Endothelial cell of umbilical vein (primary cell): ENCODE data around the gene INMT. TPM values are rescaled to one million over a fixed set of nuclear protein-coding genes. Genes with fewer than 3 reads are reported as not detected.

Experiments
- BruUV-seq: library from RNA; stranded (reverse); fragments of 400-500 nt; replicated peaks from 2 replicates; lab custom pipeline; 2021; lab: Mats Ljungman, UMichigan
- CTCF ChIA-PET: fragments of 300-600, 350-600 bp; sonication (Branson Sonifier 250); formaldehyde crosslinking; loops from one replicate; lab custom pipeline; 2021; ENCODE audit warnings: antibody characterized with exemption, inconsistent platforms; lab: Charles Lee
- POLR2A ChIA-PET: fragments of 300-600, 350-600 bp; sonication (Branson Sonifier 250); formaldehyde crosslinking; loops from one replicate; lab custom pipeline; 2021; ENCODE audit warnings: antibody characterized with exemption, inconsistent platforms; lab: Charles Lee
- DNase-seq: peaks from one replicate; pipeline ENCODE4 v3.0.0-alpha.2; 2011; ENCODE audit warnings: low read depth, low spot score
- FAIRE-seq: peaks from 2 replicates; lab custom pipeline; 2011; peaks lifted over from hg19 to GRCh38; lab: Jason Lieb, UNC
- H2AFZ ChIP-seq: 2 replicates; pipeline ENCODE4 v1.6.0; 2012; ENCODE audit warnings: low read depth, low read length, control low read depth, inconsistent platforms
- H3K27ac ChIP-seq: 2 replicates; pipeline ENCODE4 v1.5.1; 2011; ENCODE audit warnings: low read depth, mild to moderate bottlenecking, control low read depth, low read length, moderate library complexity; ENCODE audit not compliant: insufficient read depth
- H3K27me3 ChIP-seq, 2 experiments: 2 replicates each; pipeline versions ENCODE4 v1.6.0 to v1.6.1; 2011; ENCODE audit warnings: low read length in 2 of 2, mixed read lengths in 1 of 2; ENCODE audit not compliant: control insufficient read depth in 2 of 2, insufficient read depth in 2 of 2
- H3K36me3 ChIP-seq, 2 experiments: 2 replicates in 1 of 2; 3 replicates in 1 of 2; pipeline ENCODE4 v1.5.1; 2011; ENCODE audit warnings: low read length in 2 of 2, mild to moderate bottlenecking in 1 of 2, moderate library complexity in 1 of 2; ENCODE audit not compliant: control insufficient read depth in 2 of 2, insufficient read depth in 2 of 2; ENCODE audit errors: extremely low read depth in 1 of 2
- H3K4me1 ChIP-seq: 3 replicates; pipeline ENCODE4 v1.5.1; 2011; ENCODE audit warnings: mild to moderate bottlenecking, low read length; ENCODE audit not compliant: control insufficient read depth, insufficient read depth; ENCODE audit errors: extremely low read depth
- H3K4me2 ChIP-seq: 2 replicates; pipeline ENCODE4 v1.6.1; 2011; ENCODE audit warnings: low read length, control low read depth, mixed read lengths; ENCODE audit not compliant: insufficient read depth
- H3K4me3 ChIP-seq, 3 experiments: fragments of 200-600 bp in 1 of 3; sonication (generic), shearing (Covaris generic) in 1 of 3; replicated peaks in 1 of 3; 2 replicates each; pipeline ENCODE4 v1.5.1; 2011 to 2016; ENCODE audit warnings: control low read depth in 3 of 3, low read length in 3 of 3, mild to moderate bottlenecking in 2 of 3, inconsistent platforms in 1 of 3, low read depth in 1 of 3, moderate library complexity in 1 of 3; ENCODE audit not compliant: insufficient read depth in 1 of 3
- H3K79me2 ChIP-seq: 2 replicates; pipeline ENCODE4 v1.6.0; 2012; ENCODE audit warnings: low read length, inconsistent platforms; ENCODE audit not compliant: control insufficient read depth, insufficient read depth
- H3K9ac ChIP-seq: replicated peaks from 2 replicates; pipeline ENCODE3; 2011; ENCODE audit warnings: low read length, control low read depth; ENCODE audit not compliant: insufficient read depth; ENCODE audit errors: extremely low read depth
- H3K9me1 ChIP-seq: replicated peaks from 3 replicates; pipeline ENCODE4 v1.6.0; 2011; ENCODE audit warnings: mild to moderate bottlenecking, low read length; ENCODE audit not compliant: control insufficient read depth, insufficient read depth; ENCODE audit errors: extremely low read depth
- H3K9me3 ChIP-seq: replicated peaks from 2 replicates; pipeline ENCODE4 v1.5.1; 2012; ENCODE audit warnings: low read length, inconsistent platforms; ENCODE audit not compliant: control insufficient read depth, insufficient read depth
- H4K20me1 ChIP-seq: replicated peaks from 2 replicates; pipeline ENCODE3; 2011; ENCODE audit warnings: mild to moderate bottlenecking, low read length; ENCODE audit not compliant: control insufficient read depth, insufficient read depth; ENCODE audit errors: extremely low read depth
- CTCF ChIP-seq, 2 donors: IDR thresholded peaks; 1 replicate in 1 of 2; 2 replicates in 1 of 2; pipeline ENCODE4 v1.5.1; 2011; ENCODE audit warnings: low read length in 2 of 2, mild to moderate bottlenecking in 2 of 2, moderate library complexity in 2 of 2, control low read depth in 1 of 2, inconsistent platforms in 1 of 2, low read depth in 1 of 2; ENCODE audit not compliant: insufficient read depth in 1 of 2; ENCODE audit errors: extremely low read depth in 1 of 2
- EZH2 ChIP-seq: IDR thresholded peaks from 2 replicates; pipeline ENCODE4 v1.6.1; 2012; ENCODE audit warnings: borderline replicate concordance, low read depth, mild to moderate bottlenecking, moderate library complexity, low read length, inconsistent platforms; ENCODE audit not compliant: severe bottlenecking
- FOS ChIP-seq: IDR thresholded peaks from 2 replicates; pipeline ENCODE4 v1.6.1; 2011; ENCODE audit warnings: mild to moderate bottlenecking, low read length, moderate library complexity, borderline replicate concordance; ENCODE audit not compliant: insufficient read depth
- GATA2 ChIP-seq: IDR thresholded peaks from 2 replicates; pipeline ENCODE4 v1.7.0; 2011; ENCODE audit warnings: low read depth, mild to moderate bottlenecking, moderate library complexity, mixed read lengths, low read length; ENCODE audit not compliant: insufficient read length, insufficient read depth
- JUN ChIP-seq: IDR thresholded peaks from 2 replicates; pipeline ENCODE4 v1.6.1; 2011; ENCODE audit warnings: borderline replicate concordance, low read depth; ENCODE audit not compliant: insufficient read length, insufficient read depth
- MYC ChIP-seq: IDR thresholded peaks from one replicate; pipeline ENCODE4 v1.6.1; 2011; ENCODE audit warnings: mild to moderate bottlenecking, low read depth, low read length
- POLR2A ChIP-seq: IDR thresholded peaks from 2 replicates; pipeline ENCODE4 v1.6.1; 2012; ENCODE audit warnings: low read depth, mild to moderate bottlenecking, control low read depth, low read length
- POLR2AphosphoS5 ChIP-seq: IDR thresholded peaks from 2 replicates; pipeline ENCODE4 v1.6.1; 2012; ENCODE audit warnings: low read depth, mild to moderate bottlenecking, control low read depth, low read length, moderate library complexity; ENCODE audit not compliant: insufficient read depth
- dilution Hi-C: fragments of 300-500 bp; cut with MboI; formaldehyde crosslinking; loops from one replicate; pipeline ENCODE4 v1.15.0; 2019; ENCODE audit warnings: low sequenced_read_pairs; ENCODE audit not compliant: extremely low pct_ligation_motif_present
- intact Hi-C: fragments of 100-400 bp; cut with micrococcal nuclease; formaldehyde crosslinking; loops from one replicate; pipeline ENCODE4 v1.10.0; 2022
- polyA plus RNA-seq, 4 experiments: library from polyadenylated mRNA; depleted of rRNA in 3 of 4; stranded (reverse) in 3 of 4; unstranded in 1 of 4; fragments of >200 nt; gene quantifications; 2 replicates each; pipeline versions ENCODE4 v1.2.1 to v1.2.3, GENCODE V29; 2011 to 2012; ENCODE audit warnings: missing spikeins in 1 of 4
- total RNA-seq: library from RNA; stranded (reverse); gene quantifications from 2 replicates; pipeline ENCODE4 v1.2.3, GENCODE V29; 2021
- TF ChIP-seq, protein P1 (sequence below): IDR thresholded peaks from 2 replicates; pipeline ENCODE4 v1.6.1; 2011; ENCODE audit not compliant: insufficient read depth, insufficient read length

INMT gene
- total and polyA plus RNA-seq, 2 donors (not counting 3 experiments of a cell fraction or from before 2014, with no cell fraction given) = not detected

DNA sequence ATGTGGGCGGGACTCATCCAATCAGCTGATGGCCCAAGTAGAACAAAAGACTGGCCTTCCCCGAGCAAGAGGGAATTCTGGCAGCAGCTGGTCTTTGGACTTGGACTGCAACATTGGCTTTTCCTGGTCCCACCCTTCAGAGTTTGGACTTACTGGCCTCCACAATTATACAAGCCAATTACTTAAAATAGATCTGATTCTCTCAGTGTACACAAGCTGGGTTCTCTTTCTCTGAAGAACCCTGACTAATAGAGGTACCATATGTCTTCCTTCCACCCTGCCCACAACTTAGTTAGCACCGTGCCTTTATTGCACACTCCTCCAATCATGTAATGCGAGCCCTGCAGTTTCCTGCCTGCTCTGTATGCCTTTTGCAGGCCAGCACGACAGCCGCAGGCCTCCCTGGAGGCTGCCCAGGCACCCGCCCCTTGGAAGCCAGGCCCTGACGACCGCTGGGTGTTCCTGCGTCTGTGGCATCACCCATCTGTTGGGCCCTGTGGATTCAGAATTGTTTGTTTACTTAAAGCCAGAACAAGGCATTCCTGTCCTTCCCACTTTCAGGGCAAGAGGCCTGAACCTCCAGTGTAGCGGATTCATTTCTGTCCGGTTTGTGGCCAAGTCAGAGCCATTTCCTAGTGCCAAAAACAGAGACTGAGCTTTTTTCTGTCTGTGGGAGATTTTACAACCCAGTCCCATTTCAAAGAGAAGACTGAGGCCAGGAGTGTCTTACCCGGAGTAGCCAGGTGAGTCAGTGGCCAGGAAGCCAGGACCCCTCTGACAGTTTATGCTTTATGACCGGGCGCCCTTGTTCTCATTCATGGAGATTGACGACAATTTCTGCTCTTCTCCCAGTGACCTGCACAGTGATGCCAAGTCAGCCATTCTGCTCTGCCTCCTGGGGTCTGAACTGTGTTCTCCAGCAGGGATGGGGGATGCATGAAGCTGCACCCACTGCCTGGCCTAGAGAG lies 968 bp upstream of the INMT start:
- Histone ChIP-seq H3K79me2 (no peaks in the 10 kb centered on the region), H3K27ac (no peak overlapping the region), H4K20me1 (no peaks in the 10 kb centered on the region), H3K9ac (no peak overlapping the region), H3K27me3 (peaks cover 0 to 3% of the 10 kb centered on the region in 2 experiments), H3K9me3 (no peaks in the 10 kb centered on the region), H3K9me1 (no peaks in the 10 kb centered on the region), H3K4me3 (no peak overlapping the region), H3K36me3 (no peaks in the 10 kb centered on the region), H3K4me1 (no peaks in the 10 kb centered on the region), H2AFZ (peak overlapping the region; percentile 7), H3K4me2 (no peak overlapping the region)
- DNase-seq (no peak), FAIRE-seq (no peak)
- intact Hi-C loops = no loop called here
- BruUV-seq = no TSS peak
- CTCF ChIA-PET = no interaction called here
- dilution Hi-C loops = no loop called here
- POLR2A ChIA-PET = interaction anchor here (0.5 kb wide), 1 partner anchor 68 kb away, joined by 5 read pairs; no protein-coding TSS in a partner anchor
- TF ChIP-seq EZH2 (no peak), FOS (no peak), MYC (no peak), JUN (no peak), CTCF (IDR thresholded peaks at IDR 0.05; ENCODE audit: extremely low read depth in 1 of 2, insufficient read depth in 1 of 2, low read depth in 1 of 2, low read length in 2 of 2) (no peak), POLR2A (no peak), POLR2AphosphoS5 (no peak), GATA2 (no peak)
- TF ChIP-seq, protein P1, sequence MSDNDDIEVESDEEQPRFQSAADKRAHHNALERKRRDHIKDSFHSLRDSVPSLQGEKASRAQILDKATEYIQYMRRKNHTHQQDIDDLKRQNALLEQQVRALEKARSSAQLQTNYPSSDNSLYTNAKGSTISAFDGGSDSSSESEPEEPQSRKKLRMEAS = no peak
